Measurements from ENCODE around the gene RACK1.

- TF ChIP-seq, protein P1, sequence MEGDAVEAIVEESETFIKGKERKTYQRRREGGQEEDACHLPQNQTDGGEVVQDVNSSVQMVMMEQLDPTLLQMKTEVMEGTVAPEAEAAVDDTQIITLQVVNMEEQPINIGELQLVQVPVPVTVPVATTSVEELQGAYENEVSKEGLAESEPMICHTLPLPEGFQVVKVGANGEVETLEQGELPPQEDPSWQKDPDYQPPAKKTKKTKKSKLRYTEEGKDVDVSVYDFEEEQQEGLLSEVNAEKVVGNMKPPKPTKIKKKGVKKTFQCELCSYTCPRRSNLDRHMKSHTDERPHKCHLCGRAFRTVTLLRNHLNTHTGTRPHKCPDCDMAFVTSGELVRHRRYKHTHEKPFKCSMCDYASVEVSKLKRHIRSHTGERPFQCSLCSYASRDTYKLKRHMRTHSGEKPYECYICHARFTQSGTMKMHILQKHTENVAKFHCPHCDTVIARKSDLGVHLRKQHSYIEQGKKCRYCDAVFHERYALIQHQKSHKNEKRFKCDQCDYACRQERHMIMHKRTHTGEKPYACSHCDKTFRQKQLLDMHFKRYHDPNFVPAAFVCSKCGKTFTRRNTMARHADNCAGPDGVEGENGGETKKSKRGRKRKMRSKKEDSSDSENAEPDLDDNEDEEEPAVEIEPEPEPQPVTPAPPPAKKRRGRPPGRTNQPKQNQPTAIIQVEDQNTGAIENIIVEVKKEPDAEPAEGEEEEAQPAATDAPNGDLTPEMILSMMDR (IDR thresholded peaks at IDR 0.05; ENCODE audit: insufficient read depth, low read length, poor library complexity, severe bottlenecking), result no peak
- TF ChIP-seq EZH2phosphoT487 (conservative IDR thresholded peaks at IDR 0.05; ENCODE audit: low read length), result no peak
Observed at GRCh38 chr5:181232593-181232992, 11.1 kb downstream of the RACK1 start.
